Measurements from ENCODE around the gene CEP128. TPM values are rescaled to one million over a fixed set of nuclear protein-coding genes. Genes with fewer than 3 reads are reported as not detected.
A peak's percentile ranks its signal among the peaks of the same experiment; 100 is the strongest.

The CEP128 gene
- total RNA-seq, 1 donor from 2014 or later: 9.7 TPM

- H3K4me1 Mint-ChIP-seq (ENCODE audit: unreplicated experiment): peaks cover 58% of the 10 kb centered on the region
- H3K36me3 Mint-ChIP-seq (ENCODE audit: unreplicated experiment): peaks cover 12% of the 10 kb centered on the region
- H3K27ac Mint-ChIP-seq (ENCODE audit: unreplicated experiment): peak overlapping the region; percentile 93
- no peaks in the 10 kb centered on the region for H3K27me3 Mint-ChIP-seq (ENCODE audit: unreplicated experiment)
- DNase-seq (ENCODE audit: extremely low spot score, unreplicated experiment): no peak
- TF ChIP-seq CTCF (IDR thresholded peaks at IDR 0.05): no peak
- peaks cover 6% of the 10 kb centered on the region for H3K9me3 Mint-ChIP-seq (ENCODE audit: unreplicated experiment)
- H3K4me3 Mint-ChIP-seq (ENCODE audit: unreplicated experiment): no peak overlapping the region
Measured at GRCh38 chr14:80844872-80845271, 96.7 kb downstream of the CEP128 start.

GRCh38 chr14:80839743-80840142 lies 101.8 kb downstream of the CEP128 start:
- no peak overlapping the region for H3K27ac Mint-ChIP-seq (ENCODE audit: unreplicated experiment)

GRCh38 chr14:80809663-80810062 lies 131.9 kb downstream of the CEP128 start:
- DNase-seq (ENCODE audit: extremely low spot score, unreplicated experiment): no peak
- Mint-ChIP-seq H3K4me3 (ENCODE audit: unreplicated experiment) (no peak overlapping the region), H3K9me3 (ENCODE audit: unreplicated experiment) (peaks cover 24% of the 10 kb centered on the region), H3K27ac (ENCODE audit: unreplicated experiment) (peak overlapping the region; percentile 59), H3K4me1 (ENCODE audit: unreplicated experiment) (peaks cover 7% of the 10 kb centered on the region), H3K27me3 (ENCODE audit: unreplicated experiment) (no peaks in the 10 kb centered on the region), H3K36me3 (ENCODE audit: unreplicated experiment) (peaks cover 11% of the 10 kb centered on the region)
- no peak for TF ChIP-seq CTCF (IDR thresholded peaks at IDR 0.05)

More at GRCh38 chr14:80839743-80840142, 101.8 kb downstream of the CEP128 start:
- DNase-seq (ENCODE audit: extremely low spot score, unreplicated experiment): no peak
- Mint-ChIP-seq H3K4me3 (ENCODE audit: unreplicated experiment) (no peak overlapping the region), H3K4me1 (ENCODE audit: unreplicated experiment) (peaks cover 41% of the 10 kb centered on the region), H3K9me3 (ENCODE audit: unreplicated experiment) (peaks cover 6% of the 10 kb centered on the region), H3K27me3 (ENCODE audit: unreplicated experiment) (no peaks in the 10 kb centered on the region), H3K36me3 (ENCODE audit: unreplicated experiment) (peaks cover 11% of the 10 kb centered on the region)
- no peak for TF ChIP-seq CTCF (IDR thresholded peaks at IDR 0.05)

- H3K4me1 Mint-ChIP-seq (ENCODE audit: unreplicated experiment): peaks cover 7% of the 10 kb centered on the region
- no peak overlapping the region for H3K27ac Mint-ChIP-seq (ENCODE audit: unreplicated experiment)
- H3K9me3 Mint-ChIP-seq (ENCODE audit: unreplicated experiment): peaks cover 17% of the 10 kb centered on the region
- H3K4me3 Mint-ChIP-seq (ENCODE audit: unreplicated experiment): no peak overlapping the region
- no peak for TF ChIP-seq CTCF (IDR thresholded peaks at IDR 0.05)
- H3K27me3 Mint-ChIP-seq (ENCODE audit: unreplicated experiment): no peaks in the 10 kb centered on the region
- no peak for DNase-seq (ENCODE audit: extremely low spot score, unreplicated experiment)
- H3K36me3 Mint-ChIP-seq (ENCODE audit: unreplicated experiment): peaks cover 10% of the 10 kb centered on the region
Measured at GRCh38 chr14:80805136-80805535, 136.4 kb downstream of the CEP128 start.

GRCh38 chr14:80798878-80799277 lies 142.7 kb downstream of the CEP128 start:
- Mint-ChIP-seq H3K27me3 (ENCODE audit: unreplicated experiment) (no peaks in the 10 kb centered on the region), H3K27ac (ENCODE audit: unreplicated experiment) (no peak overlapping the region), H3K36me3 (ENCODE audit: unreplicated experiment) (peaks cover 10% of the 10 kb centered on the region), H3K9me3 (ENCODE audit: unreplicated experiment) (peaks cover 10% of the 10 kb centered on the region), H3K4me3 (ENCODE audit: unreplicated experiment) (no peak overlapping the region), H3K4me1 (ENCODE audit: unreplicated experiment) (no peaks in the 10 kb centered on the region)
- no peak for TF ChIP-seq CTCF (IDR thresholded peaks at IDR 0.05)
- no peak for DNase-seq (ENCODE audit: extremely low spot score, unreplicated experiment)
